LNCAP (cell line): ENCODE data around the gene CASR.

Experiments used
- CTCF ChIP-seq: fragments of 450-650 bp; IDR thresholded peaks from 2 replicates; pipeline ENCODE4 v1.5.1; 2017; ENCODE audit warnings: mild to moderate bottlenecking

CASR gene

GRCh38 chr3:122239112-122239511 lies 55.6 kb downstream of the CASR start:
- no peak for TF ChIP-seq CTCF

GRCh38 chr3:122245513-122246174 lies 62.2 kb downstream of the CASR start:
- no peak for TF ChIP-seq CTCF

- no peak for TF ChIP-seq CTCF
Observed at GRCh38 chr3:122246199-122246598, 62.7 kb downstream of the CASR start.

- TF ChIP-seq CTCF, result no peak
Observed at GRCh38 chr3:122247087-122247824, 63.8 kb downstream of the CASR start.

- TF ChIP-seq CTCF, result no peak
Observed at GRCh38 chr3:122247825-122248185, 64.3 kb downstream of the CASR start.

- no peak for TF ChIP-seq CTCF
Observed at GRCh38 chr3:122251428-122251827, 68.0 kb downstream of the CASR start.

- no peak for TF ChIP-seq CTCF
Observed at GRCh38 chr3:122253581-122253980, 70.1 kb downstream of the CASR start.
